ENCODE data around the gene UQCRC1.

UQCRC1 gene

GRCh38 chr3:48628277-48629017 is 19.0 kb upstream of the UQCRC1 start:
- no peaks in the 10 kb centered on the region for H3K9me3 ChIP-seq (ENCODE audit: control insufficient read depth, insufficient read depth, low read depth, low read length)
- H3K27ac ChIP-seq (ENCODE audit: extremely low read depth, low read depth, low read length) = no peak overlapping the region
- POLR2A ChIA-PET = no interaction called here
- TF ChIP-seq GLIS1 (tag by site-specific recombination; IDR thresholded peaks at IDR 0.05) (peak; percentile 22; the same call in 1 of the 2 replicates), ZNF530 (tag by site-specific recombination; IDR thresholded peaks at IDR 0.05; ENCODE audit: low read depth) (no peak), HIC1 (tag by site-specific recombination; IDR thresholded peaks at IDR 0.05) (no peak), ZNF394 (tag by site-specific recombination; IDR thresholded peaks at IDR 0.05; ENCODE audit: borderline replicate concordance) (peak; percentile 55; the same call in 1 of the 2 replicates), ZNF48 (tag by site-specific recombination; IDR thresholded peaks at IDR 0.05) (no peak), PRDM1 (tag by site-specific recombination; IDR thresholded peaks at IDR 0.05) (no peak), KLF7 (tag by site-specific recombination; IDR thresholded peaks at IDR 0.05; ENCODE audit: borderline replicate concordance) (no peak), GLIS2 (tag by site-specific recombination; IDR thresholded peaks at IDR 0.05) (no peak)
- TF ChIP-seq, protein P1, sequence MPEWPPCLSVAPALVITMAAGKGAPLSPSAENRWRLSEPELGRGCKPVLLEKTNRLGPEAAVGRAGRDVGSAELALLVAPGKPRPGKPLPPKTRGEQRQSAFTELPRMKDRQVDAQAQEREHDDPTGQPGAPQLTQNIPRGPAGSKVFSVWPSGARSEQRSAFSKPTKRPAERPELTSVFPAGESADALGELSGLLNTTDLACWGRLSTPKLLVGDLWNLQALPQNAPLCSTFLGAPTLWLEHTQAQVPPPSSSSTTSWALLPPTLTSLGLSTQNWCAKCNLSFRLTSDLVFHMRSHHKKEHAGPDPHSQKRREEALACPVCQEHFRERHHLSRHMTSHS (tag by site-specific recombination; IDR thresholded peaks at IDR 0.05) = no peak
- peaks cover 0 to 87% of the 10 kb centered on the region in 2 experiments; a peak in 1 of 3 replicates for H3K36me3 ChIP-seq (ENCODE audit: control insufficient read depth in 2 of 2, insufficient read depth in 1 of 2, low read length in 2 of 2)
- no peak overlapping the region for H3K4me3 ChIP-seq (ENCODE audit: low read depth, low read length)
- CTCF ChIA-PET = interaction anchor here (0.6 kb wide), 1 partner anchor 361 kb away, joined by 3 read pairs; no protein-coding TSS in a partner anchor
- no peaks in the 10 kb centered on the region for H3K4me1 ChIP-seq (ENCODE audit: control insufficient read depth, insufficient read depth, low read length)

GRCh38 chr3:48625600-48625999 is 16.2 kb upstream of the UQCRC1 start:
- POLR2A ChIA-PET = no interaction called here
- CTCF ChIA-PET = no interaction called here

DNA sequence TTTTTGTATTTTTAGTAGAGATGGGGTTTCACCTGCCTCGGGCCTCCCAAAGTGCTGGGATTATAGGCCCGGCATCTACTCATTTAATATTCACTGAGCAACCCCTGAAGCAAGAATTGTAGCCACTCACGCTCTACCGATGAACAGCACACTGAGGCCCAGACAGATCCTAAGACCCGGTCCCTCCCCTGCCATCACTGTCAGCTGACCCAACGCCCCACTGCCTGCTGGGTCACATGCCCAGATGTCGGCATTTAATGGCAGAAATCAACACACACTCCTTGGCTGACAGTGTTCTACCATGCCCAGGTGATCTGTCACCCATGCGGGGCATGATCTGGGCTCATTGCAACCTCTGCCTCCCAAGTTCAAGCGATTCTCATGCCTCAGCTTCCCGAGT is 15.3 kb upstream of the UQCRC1 start:
- POLR2A ChIA-PET = interaction anchor here (1.2 kb wide), 1 partner anchor 10 kb away, joined by 7 read pairs; the partner anchor contains the start of gene SLC26A6
- CTCF ChIA-PET = no interaction called here
- Histone ChIP-seq H3K36me3 (ENCODE audit: control insufficient read depth in 2 of 2, insufficient read depth in 1 of 2, low read length in 2 of 2) (peaks cover 0 to 50% of the 10 kb centered on the region in 2 experiments; a peak in 1 of 3 replicates), H3K4me3 (ENCODE audit: low read depth, low read length) (no peak overlapping the region), H3K9me3 (ENCODE audit: control insufficient read depth, insufficient read depth, low read depth, low read length) (no peaks in the 10 kb centered on the region), H3K27ac (ENCODE audit: extremely low read depth, low read depth, low read length) (no peak overlapping the region), H3K4me1 (ENCODE audit: control insufficient read depth, insufficient read depth, low read length) (no peaks in the 10 kb centered on the region)
- TF ChIP-seq ZNF747 (tag by site-specific recombination; IDR thresholded peaks at IDR 0.05) = no peak
- TF ChIP-seq, protein P2, sequence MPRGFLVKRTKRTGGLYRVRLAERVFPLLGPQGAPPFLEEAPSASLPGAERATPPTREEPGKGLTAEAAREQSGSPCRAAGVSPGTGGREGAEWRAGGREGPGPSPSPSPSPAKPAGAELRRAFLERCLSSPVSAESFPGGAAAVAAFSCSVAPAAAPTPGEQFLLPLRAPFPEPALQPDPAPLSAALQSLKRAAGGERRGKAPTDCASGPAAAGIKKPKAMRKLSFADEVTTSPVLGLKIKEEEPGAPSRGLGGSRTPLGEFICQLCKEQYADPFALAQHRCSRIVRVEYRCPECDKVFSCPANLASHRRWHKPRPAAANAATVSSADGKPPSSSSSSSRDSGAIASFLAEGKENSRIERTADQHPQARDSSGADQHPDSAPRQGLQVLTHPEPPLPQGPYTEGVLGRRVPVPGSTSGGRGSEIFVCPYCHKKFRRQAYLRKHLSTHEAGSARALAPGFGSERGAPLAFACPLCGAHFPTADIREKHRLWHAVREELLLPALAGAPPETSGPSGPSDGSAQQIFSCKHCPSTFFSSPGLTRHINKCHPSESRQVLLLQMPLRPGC (tag by site-specific recombination; IDR thresholded peaks at IDR 0.05) = no peak
- TF ChIP-seq ZNF596 (tag by site-specific recombination; IDR thresholded peaks at IDR 0.05) = no peak
- no peak for TF ChIP-seq KLF17 (tag by site-specific recombination; IDR thresholded peaks at IDR 0.05)
- TF ChIP-seq PATZ1 (tag by site-specific recombination; IDR thresholded peaks at IDR 0.05) = no peak
- TF ChIP-seq ZXDB (tag by site-specific recombination; IDR thresholded peaks at IDR 0.05) = no peak
- no peak for TF ChIP-seq ZFP3 (tag by site-specific recombination; IDR thresholded peaks at IDR 0.05; ENCODE audit: low read depth)

More at GRCh38 chr3:48625600-48625999, 16.2 kb upstream of the UQCRC1 start:
- TF ChIP-seq KLF16 (tag by site-specific recombination; IDR thresholded peaks at IDR 0.05) (no peak), ZNF514 (tag by site-specific recombination; IDR thresholded peaks at IDR 0.05) (no peak), HOXA7 (CRISPR knock-in tag; IDR thresholded peaks at IDR 0.05; ENCODE audit: borderline replicate concordance) (no peak), ZNF214 (tag by site-specific recombination; IDR thresholded peaks at IDR 0.05; ENCODE audit: borderline replicate concordance) (no peak)
- TF ChIP-seq, protein P3, sequence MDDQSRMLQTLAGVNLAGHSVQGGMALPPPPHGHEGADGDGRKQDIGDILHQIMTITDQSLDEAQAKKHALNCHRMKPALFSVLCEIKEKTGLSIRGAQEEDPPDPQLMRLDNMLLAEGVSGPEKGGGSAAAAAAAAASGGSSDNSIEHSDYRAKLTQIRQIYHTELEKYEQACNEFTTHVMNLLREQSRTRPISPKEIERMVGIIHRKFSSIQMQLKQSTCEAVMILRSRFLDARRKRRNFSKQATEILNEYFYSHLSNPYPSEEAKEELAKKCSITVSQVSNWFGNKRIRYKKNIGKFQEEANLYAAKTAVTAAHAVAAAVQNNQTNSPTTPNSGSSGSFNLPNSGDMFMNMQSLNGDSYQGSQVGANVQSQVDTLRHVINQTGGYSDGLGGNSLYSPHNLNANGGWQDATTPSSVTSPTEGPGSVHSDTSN (CRISPR knock-in tag; IDR thresholded peaks at IDR 0.05) = no peak
- TF ChIP-seq, protein P4, sequence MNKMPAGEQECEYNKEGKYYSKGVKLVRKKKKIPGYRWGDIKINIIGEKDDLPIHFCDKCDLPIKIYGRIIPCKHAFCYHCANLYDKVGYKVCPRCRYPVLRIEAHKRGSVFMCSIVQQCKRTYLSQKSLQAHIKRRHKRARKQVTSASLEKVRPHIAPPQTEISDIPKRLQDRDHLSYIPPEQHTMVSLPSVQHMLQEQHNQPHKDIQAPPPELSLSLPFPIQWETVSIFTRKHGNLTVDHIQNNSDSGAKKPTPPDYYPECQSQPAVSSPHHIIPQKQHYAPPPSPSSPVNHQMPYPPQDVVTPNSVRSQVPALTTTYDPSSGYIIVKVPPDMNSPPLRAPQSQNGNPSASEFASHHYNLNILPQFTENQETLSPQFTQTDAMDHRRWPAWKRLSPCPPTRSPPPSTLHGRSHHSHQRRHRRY (tag by site-specific recombination; IDR thresholded peaks at IDR 0.05) = no peak
- Histone ChIP-seq H3K4me1 (ENCODE audit: control insufficient read depth, insufficient read depth, low read length) (no peaks in the 10 kb centered on the region), H3K9me3 (ENCODE audit: control insufficient read depth, insufficient read depth, low read depth, low read length) (no peaks in the 10 kb centered on the region), H3K36me3 (ENCODE audit: control insufficient read depth in 2 of 2, insufficient read depth in 1 of 2, low read length in 2 of 2) (peaks cover 0 to 58% of the 10 kb centered on the region in 2 experiments; a peak in 1 of 3 replicates), H3K27ac (ENCODE audit: extremely low read depth, low read depth, low read length) (no peak overlapping the region), H3K4me3 (ENCODE audit: low read depth, low read length) (no peak overlapping the region)
